ENCODE data around the gene F2RL2. TPM values are rescaled to one million over a fixed set of nuclear protein-coding genes. Genes with fewer than 3 reads are reported as not detected.

F2RL2 gene, protein sequence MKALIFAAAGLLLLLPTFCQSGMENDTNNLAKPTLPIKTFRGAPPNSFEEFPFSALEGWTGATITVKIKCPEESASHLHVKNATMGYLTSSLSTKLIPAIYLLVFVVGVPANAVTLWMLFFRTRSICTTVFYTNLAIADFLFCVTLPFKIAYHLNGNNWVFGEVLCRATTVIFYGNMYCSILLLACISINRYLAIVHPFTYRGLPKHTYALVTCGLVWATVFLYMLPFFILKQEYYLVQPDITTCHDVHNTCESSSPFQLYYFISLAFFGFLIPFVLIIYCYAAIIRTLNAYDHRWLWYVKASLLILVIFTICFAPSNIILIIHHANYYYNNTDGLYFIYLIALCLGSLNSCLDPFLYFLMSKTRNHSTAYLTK
- total RNA-seq: 0.28 TPM

DNA sequence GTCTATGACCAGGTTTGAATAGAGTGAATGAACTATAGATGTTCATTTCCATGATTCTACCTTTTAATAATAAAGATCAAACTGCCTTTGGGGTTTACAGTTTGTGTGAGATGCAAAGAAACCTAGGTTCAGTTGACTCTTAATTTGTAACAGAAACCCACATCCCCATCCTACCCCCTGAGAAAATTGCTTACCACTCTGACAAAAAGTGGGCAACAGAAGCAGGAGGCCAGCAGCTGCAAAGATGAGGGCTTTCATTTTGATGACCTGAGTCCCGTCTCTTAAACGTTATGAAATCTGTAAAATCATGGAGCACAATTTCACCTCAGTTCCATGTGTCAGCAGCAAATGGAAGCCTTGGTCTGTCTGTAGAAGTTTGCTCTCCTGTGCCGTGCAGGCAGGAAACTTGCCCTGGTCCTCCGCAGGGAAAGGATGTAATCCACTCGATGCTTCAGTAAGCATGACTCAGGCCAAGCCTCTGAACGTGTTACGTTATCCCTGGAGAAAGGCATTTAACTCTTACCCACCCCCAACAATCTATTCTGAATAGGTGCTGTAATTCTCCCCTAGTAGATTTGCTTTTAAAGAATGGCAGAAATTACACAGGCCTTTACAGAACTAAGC, at the start of gene F2RL2:
TSS of gene F2RL2 (minus strand) at position 431 of the 624 bp plus-strand sequence. CDS start at position 258, 173 bp downstream.
- peak; percentile 64 for ATAC-seq
- no peak for DNase-seq (ENCODE audit: low spot score)

DNA sequence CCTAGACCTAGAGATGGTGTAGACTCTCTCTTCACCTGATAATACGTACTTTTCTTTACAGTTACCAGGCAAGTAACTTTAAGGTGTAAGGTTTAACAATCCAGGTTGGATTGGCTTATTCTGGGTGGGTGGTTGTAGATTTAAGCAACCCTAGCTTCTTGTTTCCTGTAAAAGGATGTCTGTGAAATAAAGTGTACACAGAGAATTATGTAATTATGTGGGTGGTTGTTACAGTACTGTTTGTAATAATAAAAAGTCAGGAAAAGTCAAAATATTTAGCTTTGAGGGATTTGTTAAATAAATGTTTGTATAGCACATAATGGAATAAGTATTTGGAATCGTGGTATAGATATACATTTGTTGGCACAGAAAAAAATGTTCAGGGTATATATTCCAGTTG, 49.0 kb upstream of the F2RL2 start:
- no peak for ATAC-seq

DNA sequence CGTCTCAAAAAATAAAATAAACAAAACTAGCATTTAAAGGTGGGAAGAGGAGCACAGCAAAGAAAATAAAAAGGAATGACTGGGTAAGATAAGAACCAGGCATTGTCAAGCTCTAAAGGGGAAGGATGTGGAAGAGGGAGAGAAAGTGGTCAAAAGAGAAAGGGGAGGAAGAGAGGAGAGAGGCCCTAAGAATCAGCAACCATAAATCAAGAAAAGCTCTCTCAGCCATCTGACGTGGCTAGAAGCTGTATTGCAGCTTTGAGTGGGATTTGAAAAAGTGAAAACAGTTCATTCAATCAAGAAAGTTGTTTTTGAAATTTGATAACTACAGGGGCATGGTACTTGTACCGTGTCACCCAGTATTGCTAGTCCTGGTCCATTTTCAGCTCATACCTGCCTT, 47.3 kb upstream of the F2RL2 start:
- ATAC-seq: no peak
- DNase-seq (ENCODE audit: low spot score): no peak

More for the DNA sequence above, 49.0 kb upstream of the F2RL2 start:
- no peak for DNase-seq (ENCODE audit: low spot score)

DNA sequence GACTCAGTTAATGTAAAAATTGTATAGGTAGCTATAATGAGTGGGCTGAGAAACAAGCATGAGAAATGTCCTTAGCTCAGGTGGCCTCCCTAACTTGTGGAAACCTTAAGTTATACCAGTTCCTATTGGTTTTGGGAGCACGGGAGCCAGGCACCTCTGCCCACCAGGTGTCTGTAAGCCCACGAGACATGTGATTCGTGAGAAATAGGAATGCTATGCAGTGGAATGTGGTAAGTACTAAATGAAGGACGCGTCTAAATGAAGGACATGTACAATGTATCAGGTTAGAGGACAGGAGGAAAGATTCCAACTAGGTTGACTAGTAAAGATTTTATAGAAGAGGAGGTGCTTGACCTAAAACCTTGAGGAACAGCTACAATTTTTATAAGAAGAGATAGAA, 46.0 kb upstream of the F2RL2 start:
- ATAC-seq: no peak
- no peak for DNase-seq (ENCODE audit: low spot score)

DNA sequence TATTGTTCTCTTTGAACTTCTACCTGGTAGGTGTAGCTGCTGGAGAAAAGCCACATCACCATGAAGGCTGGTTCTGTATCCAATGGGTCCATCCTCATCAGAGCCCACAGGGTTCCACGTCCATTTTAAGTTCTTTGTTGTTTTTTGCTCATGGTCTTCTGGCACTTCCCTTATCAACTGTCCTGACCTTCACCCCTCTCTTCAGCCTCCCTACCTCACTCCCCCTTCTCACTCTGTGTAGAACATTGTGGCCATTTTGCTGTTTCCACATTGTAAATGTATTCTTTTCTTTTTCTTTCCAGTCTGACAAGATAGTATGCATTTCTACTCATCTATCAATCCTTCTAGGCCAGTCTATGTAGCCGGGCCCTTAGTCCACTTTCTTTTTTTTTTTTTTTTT, 44.3 kb upstream of the F2RL2 start:
- DNase-seq (ENCODE audit: low spot score): no peak
- no peak for ATAC-seq

DNA sequence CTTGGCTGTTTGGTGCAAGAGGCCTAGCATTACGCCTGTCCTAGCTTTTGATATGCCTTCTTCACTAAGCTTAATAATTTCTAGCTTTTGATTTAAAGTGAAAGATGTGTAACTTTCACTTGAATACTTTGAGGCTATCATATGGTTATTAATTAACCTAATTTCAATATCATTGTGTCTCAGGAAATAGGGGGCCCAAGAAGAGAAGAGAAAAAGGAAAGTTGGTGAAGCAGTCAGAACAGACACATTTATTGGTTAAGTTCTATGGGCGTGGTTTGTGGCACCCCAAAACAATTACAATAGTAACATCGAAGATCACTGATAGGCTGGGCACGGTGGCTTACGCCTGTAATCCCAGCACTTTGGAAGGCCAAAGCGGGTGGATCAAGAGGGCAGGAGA, 40.9 kb upstream of the F2RL2 start:
- DNase-seq (ENCODE audit: low spot score) (no peak), ATAC-seq (no peak)

DNA sequence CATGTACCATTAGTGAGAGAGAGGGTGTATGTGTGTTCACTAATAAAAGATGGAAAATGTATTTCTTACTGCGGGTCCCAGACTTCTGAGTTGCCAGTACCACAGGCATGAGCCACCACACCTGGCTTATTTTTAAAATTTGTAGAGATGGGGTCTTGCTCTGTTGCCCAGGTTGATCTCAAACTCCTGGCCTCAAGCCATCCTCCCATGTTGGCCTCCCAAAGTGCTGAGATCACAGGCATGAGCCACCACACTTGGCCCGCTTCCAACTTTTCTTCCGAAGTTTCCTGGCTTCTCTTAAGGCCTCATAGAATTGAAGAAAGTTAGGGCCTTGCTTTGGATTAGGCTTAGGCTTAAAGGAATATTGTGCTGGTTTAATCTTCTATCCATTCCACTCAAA, 40.4 kb upstream of the F2RL2 start:
- no peak for ATAC-seq
- no peak for DNase-seq (ENCODE audit: low spot score)

DNA sequence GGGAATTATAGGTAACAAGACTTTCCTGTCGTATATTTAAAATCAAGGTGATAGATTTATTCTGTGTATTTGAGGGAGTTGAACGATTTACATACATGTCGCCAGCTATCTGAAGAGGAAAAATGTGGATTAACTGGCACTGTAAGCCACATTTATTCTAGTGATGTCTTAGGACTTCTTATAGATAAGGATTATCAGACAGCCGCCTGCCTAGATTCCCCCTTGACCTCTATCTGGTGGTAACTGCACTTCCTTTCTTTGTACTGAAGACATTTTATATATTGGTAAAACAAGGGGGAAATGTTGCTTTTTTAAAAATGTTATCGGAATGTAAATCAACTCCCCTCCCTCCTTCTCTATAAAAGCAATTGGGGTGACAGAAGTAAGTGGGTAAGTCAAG, 39.3 kb upstream of the F2RL2 start:
- ATAC-seq (no peak), DNase-seq (ENCODE audit: low spot score) (no peak)

DNA sequence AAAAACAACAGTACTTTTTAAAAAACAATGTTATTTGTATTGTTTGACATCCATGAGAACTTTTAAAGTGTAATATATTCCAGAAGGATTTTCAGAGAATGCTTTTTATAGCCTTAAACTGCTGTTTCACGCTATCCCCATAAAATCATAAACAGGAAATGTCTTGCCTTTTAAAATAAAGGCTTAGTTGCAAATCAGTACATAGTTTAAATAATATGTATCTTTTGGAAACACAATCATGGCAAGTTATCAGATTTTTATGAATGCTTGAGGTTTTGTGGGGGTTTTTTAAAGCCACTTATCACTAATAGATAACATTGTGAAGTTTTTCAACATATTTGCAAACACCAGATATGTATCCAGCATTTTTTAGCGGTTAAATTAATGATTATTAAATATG, 37.2 kb upstream of the F2RL2 start:
- DNase-seq (ENCODE audit: low spot score): no peak
- no peak for ATAC-seq

DNA sequence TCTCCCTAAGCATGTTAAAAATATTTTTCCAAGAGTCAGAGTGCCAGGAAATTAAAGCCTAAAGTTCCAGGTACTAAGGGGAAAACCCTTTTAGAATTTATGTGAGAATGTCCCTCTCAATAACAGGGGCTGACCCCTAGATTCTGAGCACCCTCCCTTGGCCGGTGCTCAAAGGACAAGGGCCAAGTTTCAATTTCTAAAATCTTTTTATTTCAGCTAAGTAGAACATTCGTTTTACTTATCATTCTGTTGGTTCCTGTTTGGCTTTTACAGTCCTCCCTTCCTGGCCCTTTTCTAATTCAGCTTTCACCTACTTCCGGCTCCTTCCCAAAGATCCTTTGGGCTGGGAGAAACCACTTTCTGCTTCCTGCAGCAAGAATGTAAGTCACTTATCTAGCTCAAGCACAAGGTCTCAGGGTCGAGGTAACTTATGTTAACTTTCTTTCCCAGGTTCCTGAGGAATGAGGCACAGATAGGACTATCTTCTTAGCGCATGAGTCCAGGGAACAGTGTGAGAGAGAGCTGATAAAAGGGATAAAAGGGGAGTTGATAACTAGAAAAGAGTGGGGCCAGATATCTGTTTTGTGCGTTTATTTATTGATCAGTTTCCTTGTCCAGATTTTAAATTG, 34.6 kb upstream of the F2RL2 start:
- no peak for DNase-seq (ENCODE audit: low spot score)
- ATAC-seq: peak; percentile 44

DNA sequence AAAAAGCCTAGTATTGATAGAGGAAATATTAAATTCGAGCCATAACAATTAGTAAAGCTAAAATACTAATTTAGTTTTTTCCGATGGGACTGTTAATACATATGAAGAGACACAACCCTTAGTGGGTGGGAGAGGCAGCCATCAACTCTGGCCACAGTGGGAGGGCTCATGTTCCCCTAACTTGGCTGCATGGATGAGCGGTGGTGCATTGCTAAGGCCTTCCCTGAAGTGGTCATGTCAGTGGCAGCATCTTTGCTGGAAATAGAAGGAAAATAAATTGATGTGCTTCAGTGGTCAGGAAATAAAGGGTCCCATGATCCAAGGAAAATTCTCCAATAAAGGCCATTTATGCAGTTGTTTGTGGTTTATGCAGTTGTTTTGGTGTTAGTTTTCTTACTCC, 33.9 kb upstream of the F2RL2 start:
- DNase-seq (ENCODE audit: low spot score) (no peak), ATAC-seq (no peak)

DNA sequence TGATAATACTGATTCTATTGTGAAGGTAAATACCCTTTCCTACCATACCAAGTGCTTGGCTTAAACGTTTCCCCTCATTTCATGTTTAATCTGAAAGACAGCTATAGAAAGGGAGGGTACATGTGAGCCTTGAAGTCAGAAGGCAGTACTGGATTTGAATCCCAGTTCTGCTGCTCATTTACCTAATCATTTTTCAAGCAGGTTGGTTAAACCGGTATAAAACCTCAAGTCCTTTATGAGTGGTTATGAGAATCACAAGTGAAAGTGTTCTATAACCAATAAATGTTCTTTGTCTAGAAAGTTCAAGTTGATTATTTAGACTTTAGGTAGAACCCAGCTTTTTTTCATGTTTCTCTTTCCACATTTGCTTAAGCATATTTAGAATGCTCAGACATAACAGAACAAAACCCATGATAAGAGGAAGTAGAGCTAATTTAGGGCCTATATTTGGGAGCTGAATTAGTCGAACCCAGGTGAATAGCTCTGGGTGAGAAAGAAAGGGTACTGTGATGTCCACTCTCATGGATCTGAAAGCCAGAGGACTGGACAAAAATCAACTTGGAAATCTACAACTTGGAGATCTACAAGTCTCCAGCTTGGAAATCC, 29.7 kb upstream of the F2RL2 start:
- DNase-seq (ENCODE audit: low spot score) (no peak), ATAC-seq (no peak)

DNA sequence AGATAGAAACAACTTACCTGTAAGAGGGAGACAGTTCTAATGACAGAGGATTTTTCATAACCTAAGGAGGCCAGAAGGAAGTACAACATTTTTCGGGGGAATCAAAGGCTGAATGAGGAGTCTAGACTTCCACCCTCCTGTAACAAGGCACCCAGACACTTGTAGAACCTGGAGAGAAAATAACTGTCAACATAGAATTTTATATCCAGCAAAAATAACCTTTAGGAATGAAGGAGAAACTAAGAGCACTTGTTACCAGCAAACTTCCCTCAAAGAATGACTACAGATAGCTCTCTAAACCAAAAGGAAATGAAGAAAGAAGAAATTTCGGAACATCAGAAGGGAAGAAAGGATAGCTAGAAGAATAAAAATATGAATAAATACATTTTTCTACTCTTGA, 25.9 kb upstream of the F2RL2 start:
- ATAC-seq: no peak
- DNase-seq (ENCODE audit: low spot score): no peak

DNA sequence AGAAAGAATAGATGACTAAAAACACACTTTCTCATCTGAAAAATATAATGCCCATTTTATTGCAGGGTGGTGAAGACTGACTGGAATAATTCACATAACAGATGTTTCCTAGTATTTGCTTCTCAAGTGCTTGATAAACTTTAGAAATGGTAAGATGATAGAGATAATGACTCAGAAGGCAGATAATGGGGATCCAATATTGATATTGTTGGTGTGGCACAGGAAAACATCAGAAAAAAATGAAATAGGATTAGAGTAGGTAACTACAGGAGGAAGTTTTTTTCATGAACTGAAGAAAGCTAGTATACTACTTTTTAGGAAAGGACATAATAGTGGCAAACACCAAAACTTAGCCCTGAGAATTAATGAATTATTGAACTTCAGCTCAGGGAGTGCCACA, 20.2 kb upstream of the F2RL2 start:
- DNase-seq (ENCODE audit: low spot score) (no peak), ATAC-seq (no peak)

DNA sequence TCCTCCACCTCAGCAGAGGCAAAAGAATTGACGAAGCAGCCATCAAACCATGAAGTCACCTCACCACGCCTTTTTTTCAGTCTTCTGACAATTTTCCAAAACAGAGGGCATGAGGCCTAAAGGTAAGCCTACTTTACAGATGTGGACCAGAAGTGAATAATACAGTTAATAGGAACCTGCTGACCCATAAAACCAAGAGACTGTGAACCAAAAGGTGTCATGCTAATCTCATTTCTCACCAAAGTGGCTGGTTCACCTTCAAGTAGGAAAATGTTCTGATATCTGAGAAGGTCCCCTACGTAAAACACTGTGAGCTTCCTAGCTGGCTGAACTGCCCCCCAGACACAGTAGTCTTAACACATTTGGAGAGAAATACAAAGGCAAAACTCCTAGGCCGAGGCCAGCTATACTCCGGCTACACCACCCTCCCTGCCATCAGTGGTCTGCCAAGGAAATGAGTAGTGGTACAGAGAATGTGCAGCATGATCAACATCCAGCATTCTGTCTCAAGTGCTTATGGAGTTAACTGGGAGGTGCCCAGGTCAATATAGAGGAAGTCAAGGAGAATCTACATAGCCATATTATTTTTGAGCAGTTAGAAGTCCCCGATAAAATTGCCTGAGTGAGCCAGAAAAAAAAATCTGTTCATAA, 19.3 kb upstream of the F2RL2 start:
- DNase-seq (ENCODE audit: low spot score) (no peak), ATAC-seq (no peak)

DNA sequence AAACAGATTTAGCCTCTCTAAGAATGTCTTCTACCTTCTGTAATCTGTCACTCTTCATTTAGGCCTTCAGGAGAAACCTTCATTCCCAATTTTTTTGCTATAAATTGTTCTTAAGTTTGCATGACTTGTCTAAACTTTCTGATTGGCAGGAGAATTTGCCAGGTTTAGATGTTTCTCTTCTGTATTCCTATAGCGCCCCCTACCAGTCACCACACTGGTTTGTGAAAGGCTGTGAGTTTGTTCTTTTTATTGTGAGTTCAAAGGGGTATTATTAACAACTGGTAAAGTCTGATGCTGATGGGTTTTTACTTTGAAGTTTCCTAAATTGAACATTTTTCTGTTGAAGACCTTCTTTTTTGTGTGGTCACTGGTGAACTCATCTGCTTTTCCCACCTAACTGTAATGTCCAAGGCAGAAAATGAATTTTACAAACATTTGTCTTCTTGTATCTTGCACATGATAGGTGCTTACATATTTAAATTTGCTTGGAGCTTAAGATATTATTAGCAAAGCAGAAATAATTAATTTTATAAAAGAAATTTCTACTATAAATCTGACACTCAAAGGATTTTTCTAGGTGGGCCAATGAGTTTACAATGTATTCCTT, 18.4 kb upstream of the F2RL2 start:
- ATAC-seq: peak; percentile 79

DNA sequence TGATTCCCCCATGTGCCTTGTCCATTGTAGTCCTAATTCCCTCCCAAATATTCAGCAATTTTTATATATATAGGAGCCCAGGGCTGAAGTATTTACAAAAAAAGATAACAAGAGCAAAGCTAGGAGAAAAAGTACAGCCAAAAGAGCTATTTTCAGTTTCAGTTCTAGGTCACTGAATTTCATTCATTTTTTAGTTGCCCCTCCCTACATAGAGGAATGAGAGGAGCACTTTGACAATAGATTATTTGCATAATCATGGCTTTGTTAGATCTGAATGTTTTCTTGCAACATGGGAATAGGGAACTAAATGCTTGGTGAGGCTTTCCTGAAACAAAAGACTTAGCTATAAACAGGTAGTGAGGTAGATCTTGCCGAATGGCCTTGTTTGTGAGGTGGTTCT, 15.3 kb upstream of the F2RL2 start:
- ATAC-seq (peak; percentile 12), DNase-seq (ENCODE audit: low spot score) (no peak)

More for the DNA sequence above, 18.4 kb upstream of the F2RL2 start:
- DNase-seq (ENCODE audit: low spot score): peak; percentile 57

DNA sequence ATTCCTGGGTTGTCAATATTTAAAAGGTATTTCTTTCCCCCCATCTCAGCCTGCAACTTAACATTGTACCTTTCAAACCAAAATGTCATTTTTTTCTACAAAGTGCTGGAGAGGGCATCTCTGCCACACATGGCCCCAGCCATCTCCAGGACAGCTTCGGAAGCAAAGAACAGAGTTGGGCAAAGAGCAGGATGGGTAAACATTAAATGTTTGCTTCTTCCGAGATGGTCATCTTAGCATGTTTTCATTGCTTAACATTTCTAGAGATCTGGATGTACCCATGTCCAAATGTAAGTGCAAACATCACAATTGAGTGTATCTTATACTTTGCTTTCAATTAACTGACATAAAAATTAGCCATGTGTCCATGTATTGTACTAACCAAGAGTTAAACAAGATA, 14.3 kb upstream of the F2RL2 start:
- DNase-seq (ENCODE audit: low spot score): no peak
- peak; percentile 77 for ATAC-seq

DNA sequence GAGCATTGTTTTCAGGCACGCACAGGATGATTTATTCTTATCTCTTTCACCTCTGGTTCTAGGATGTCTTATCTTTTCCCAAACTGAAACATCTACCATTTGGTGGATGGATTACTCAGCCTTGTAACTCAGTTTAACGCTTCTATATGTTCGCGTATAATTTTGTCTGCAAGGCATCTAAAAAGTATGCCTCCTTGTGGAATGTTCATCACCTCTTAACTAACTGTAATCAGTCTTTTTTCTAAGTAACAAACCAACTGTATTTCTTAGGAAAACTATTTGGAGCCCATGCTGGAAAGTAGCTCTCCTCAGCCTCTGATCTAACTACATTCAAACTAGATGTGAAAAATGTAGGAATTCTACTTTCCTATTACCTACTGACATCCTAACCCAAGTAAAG, 11.5 kb upstream of the F2RL2 start:
- DNase-seq (ENCODE audit: low spot score): no peak

DNA sequence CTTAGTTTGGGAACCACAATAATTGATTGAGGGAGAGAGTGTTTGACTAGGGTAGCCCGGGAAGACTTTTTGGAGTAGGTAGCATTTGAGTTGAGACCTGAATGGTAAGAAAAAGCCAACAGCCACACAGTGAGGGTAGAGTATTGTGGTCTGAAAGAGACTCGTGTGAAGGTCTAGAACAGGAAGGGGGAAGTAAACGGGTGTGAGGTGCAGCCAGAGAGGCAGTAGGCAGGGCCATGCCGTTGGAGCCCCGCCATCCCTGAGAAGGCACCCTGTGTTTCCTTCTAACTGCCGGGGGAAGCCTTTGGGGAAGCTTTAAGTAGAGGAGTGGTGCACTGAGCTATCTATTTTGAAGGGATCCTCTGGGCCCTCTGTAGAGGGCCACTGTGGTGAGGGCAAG, 3.5 kb upstream of the F2RL2 start:
- no peak for DNase-seq (ENCODE audit: low spot score)
- peak; percentile 16 for ATAC-seq

More for the DNA sequence above, 11.5 kb upstream of the F2RL2 start:
- no peak for ATAC-seq

Measured in left lobe of liver (tissue), 2 donors.